Coronary artery (tissue), 2 donors: Measurements from ENCODE around the gene ZNF362.
A peak's percentile ranks its signal among the peaks of the same experiment; 100 is the strongest.
"Not testable (repeated sequence)": the region's sequence is repeated elsewhere in the genome, so short reads cannot be mapped to it uniquely, and the experiment has no call there.

Source experiments
- DNase-seq: peaks from one replicate; pipeline ENCODE4 v3.0.0-alpha.2; 2017; ENCODE audit warnings: low spot score
- H3K27ac ChIP-seq, 2 donors: fragments of 200-600 bp; sonication (generic); one replicate each; pipeline ENCODE4 v1.5.1; 2016 to 2019
- H3K4me3 ChIP-seq: fragments of 200-600 bp; sonication (generic); 2 replicates; pipeline ENCODE4 v1.5.1; 2016; ENCODE audit warnings: mild to moderate bottlenecking, moderate library complexity
- TF ChIP-seq, protein P1 (sequence below): fragments of 200-600 bp; sonication (generic); IDR thresholded peaks from one replicate; pipeline ENCODE4 v1.5.1; 2019; ENCODE audit warnings: antibody characterized with exemption

Gene ZNF362

DNA sequence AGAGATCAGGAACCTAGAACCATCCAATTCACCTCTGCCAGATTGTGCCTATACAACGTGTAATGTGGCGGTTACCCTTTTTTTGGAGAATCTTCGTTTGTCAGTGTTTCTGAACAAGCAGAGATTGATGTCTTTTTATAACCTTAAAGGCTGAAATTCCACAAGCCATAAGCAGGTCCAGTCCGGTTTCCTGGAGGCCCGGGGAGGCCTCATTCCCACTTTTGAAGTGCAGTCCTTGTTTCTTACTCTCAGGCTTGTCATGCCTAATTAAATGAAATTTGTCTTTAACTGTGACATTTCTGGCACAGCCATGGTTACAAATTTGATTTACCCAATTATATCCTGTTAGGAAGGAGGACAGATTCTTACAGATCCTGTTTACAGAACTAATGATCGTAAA lies 27.8 kb downstream of the ZNF362 start:
- no peak overlapping the region for H3K4me3 ChIP-seq
- TF ChIP-seq, protein P1, sequence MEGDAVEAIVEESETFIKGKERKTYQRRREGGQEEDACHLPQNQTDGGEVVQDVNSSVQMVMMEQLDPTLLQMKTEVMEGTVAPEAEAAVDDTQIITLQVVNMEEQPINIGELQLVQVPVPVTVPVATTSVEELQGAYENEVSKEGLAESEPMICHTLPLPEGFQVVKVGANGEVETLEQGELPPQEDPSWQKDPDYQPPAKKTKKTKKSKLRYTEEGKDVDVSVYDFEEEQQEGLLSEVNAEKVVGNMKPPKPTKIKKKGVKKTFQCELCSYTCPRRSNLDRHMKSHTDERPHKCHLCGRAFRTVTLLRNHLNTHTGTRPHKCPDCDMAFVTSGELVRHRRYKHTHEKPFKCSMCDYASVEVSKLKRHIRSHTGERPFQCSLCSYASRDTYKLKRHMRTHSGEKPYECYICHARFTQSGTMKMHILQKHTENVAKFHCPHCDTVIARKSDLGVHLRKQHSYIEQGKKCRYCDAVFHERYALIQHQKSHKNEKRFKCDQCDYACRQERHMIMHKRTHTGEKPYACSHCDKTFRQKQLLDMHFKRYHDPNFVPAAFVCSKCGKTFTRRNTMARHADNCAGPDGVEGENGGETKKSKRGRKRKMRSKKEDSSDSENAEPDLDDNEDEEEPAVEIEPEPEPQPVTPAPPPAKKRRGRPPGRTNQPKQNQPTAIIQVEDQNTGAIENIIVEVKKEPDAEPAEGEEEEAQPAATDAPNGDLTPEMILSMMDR = no peak
- H3K27ac ChIP-seq = no peak overlapping the region
- no peak for DNase-seq

DNA sequence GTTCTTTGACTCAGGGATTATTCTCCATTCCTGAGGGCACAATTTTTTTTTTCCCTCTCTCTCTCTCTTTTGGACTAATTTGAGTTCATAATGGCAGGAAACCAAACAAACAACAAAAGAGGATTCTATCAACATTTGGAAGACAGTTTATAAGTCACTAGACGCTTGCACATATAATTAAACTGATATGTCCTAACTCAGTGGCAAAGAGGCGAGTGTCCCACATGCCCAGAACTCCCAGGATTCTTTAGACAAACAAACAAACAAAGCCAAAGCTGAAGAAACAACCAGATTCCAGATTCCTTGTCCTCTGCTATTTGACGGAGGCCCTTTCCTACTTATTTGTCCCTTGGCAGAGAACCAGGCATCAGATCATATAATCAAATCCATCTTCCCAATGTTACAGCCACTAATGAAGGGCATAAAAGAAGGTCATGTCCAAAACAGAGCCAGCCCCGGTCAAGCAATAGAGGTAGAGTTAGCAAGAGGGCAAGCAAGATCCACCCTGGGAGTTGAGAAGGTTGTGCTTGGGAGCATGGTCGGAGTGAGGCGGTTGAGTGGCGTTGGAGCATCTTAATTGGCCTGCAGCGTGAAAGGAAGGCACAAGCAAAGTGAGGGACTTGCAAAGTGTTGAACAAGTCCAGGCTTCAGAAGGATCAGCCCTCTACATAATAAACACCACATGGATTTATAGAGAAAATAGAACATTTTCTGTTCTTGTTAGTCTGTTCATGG lies 30.3 kb downstream of the ZNF362 start:
- TF ChIP-seq, protein P1 = no peak
- H3K4me3 ChIP-seq = no peak overlapping the region
- no peak for DNase-seq
- peak overlapping the region in 1 of 2 donors; percentile 31 for H3K27ac ChIP-seq

DNA sequence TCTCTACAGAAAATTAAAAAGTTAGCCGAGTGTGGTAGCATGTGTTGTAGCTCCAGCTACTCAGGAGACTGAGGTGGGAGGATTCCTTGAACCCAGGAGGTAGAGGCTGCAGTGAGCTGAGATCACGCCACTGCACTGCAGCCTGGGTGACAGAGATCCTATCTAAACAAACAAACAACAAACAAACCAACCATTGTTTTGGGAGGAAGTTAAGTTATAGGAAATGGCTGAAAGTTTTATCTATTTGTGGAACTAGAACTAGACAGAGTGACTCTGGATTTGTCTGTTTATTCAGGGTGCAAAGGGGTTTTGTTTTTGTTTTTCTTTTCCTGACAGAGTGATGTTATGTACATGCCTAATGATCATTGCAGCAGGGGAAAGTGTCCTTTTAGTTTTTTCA lies 31.0 kb downstream of the ZNF362 start:
- no peak for DNase-seq
- H3K4me3 ChIP-seq = no peak overlapping the region
- H3K27ac ChIP-seq = peak overlapping the region in 1 of 2 donors; percentile 31
- TF ChIP-seq, protein P1 = no peak

DNA sequence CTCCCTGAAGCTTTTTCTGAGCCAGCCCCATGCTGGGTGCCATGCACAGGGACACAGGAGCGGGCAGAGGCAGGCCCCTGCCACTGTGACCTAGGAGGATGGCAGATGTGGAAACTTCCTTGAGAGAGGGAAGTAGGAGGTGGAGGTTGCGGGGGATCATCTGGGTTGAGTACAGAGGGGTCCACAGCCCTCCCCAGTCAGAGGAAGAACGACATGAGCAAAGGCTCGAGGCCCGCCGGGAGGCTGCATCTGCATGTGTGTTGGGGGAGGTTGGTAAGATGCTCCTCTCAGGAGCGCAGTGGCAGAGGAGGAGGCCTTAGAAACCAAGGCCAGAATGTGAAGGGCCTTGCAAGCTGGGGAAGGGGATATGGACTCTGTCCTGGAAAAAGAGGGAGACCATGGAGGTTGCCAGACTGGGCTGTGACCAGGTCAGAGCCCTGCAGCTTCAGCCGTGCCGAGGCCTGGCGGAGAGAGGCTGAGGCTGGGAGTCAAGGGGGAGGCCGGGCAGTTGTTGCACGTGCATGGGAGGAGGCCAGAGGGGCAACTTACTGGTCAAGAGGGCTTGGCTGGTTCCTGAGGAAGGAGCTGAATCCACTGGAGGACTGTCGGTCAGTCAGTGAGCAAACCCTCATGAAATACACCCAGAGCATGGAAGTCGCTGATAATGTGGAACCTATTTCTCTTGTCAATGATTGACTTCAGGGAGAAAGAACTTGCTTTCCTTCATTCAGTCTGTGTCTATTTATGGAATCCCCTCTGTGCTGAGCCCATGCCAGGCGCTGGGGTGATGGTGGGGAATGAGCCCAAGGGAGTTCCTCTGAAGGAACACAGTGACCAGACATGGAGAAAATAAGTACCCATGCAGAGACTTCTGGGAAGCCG lies 32.9 kb downstream of the ZNF362 start:
- TF ChIP-seq, protein P1 = no peak
- DNase-seq = no peak
- Histone ChIP-seq H3K4me3 (no peak overlapping the region), H3K27ac (peak overlapping the region; percentile 76 to 84)

DNA sequence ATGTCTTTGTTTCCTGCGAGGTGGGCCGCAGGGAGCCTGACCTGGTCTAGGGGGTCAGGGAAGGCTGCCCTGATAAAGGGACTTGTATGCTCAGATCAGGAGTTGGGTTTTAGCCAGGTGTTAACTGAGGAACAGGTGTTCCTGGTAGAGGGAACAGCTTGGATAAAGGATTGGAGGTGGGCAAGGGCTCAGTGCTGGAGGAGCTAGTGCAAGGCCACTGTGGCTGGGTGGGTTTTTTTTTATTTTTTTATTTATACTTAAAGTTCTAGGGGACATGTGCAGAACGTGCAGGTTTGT lies 33.5 kb downstream of the ZNF362 start:
- no peak overlapping the region for H3K4me3 ChIP-seq
- no peak for DNase-seq
- TF ChIP-seq, protein P1 = no peak
- peak overlapping the region; percentile 76 to 84 for H3K27ac ChIP-seq

DNA sequence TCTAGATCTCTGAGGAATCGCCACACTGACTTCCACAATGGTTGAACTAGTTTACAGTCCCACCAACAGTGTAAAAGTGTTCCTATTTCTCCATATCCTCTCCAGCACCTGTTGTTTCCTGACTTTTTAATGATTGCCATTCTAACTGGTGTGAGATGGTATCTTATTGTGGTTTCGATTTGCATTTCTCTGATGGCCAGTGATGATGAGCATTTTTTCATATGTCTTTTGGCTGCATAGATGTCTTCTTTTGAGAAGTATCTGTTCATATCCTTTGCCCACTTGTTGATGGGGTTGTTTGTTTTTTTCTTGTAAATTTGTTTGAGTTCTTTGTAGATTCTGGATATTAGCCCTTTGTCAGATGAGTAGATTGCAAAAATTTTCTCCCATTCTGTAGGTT lies 34.3 kb downstream of the ZNF362 start:
- not testable (repeated sequence) for H3K4me3 ChIP-seq, H3K27ac ChIP-seq, DNase-seq

GRCh38 chr1:33292726-33293340 lies 36.5 kb downstream of the ZNF362 start:
- no peak for DNase-seq

More at GRCh38 chr1:33292726-33293340, 36.5 kb downstream of the ZNF362 start:
- TF ChIP-seq, protein P1 = no peak
- Histone ChIP-seq H3K27ac (peak overlapping the region; percentile 36 to 52), H3K4me3 (no peak overlapping the region)
